Epithelial cell of esophagus (primary cell): ENCODE data around the gene DNAJB6.

ENCODE experiments used
- DNase-seq: peaks from one replicate; pipeline ENCODE4 v3.0.0; 2010; ENCODE audit warnings: low read depth
- H3K4me3 ChIP-seq: 2 replicates; pipeline ENCODE4 v1.5.1; 2011; ENCODE audit warnings: mild to moderate bottlenecking, low read length, control low read depth
- TF ChIP-seq, protein P1 (sequence below): IDR thresholded peaks from 2 replicates; pipeline ENCODE4 v1.5.1; 2011; ENCODE audit warnings: low read depth, mild to moderate bottlenecking, low read length, control low read depth, inconsistent platforms; ENCODE audit not compliant: insufficient read depth; ENCODE audit errors: missing control alignments

The DNAJB6 gene

GRCh38 chr7:157405914-157406810 is 69.4 kb downstream of the DNAJB6 start:
- TF ChIP-seq, protein P1, sequence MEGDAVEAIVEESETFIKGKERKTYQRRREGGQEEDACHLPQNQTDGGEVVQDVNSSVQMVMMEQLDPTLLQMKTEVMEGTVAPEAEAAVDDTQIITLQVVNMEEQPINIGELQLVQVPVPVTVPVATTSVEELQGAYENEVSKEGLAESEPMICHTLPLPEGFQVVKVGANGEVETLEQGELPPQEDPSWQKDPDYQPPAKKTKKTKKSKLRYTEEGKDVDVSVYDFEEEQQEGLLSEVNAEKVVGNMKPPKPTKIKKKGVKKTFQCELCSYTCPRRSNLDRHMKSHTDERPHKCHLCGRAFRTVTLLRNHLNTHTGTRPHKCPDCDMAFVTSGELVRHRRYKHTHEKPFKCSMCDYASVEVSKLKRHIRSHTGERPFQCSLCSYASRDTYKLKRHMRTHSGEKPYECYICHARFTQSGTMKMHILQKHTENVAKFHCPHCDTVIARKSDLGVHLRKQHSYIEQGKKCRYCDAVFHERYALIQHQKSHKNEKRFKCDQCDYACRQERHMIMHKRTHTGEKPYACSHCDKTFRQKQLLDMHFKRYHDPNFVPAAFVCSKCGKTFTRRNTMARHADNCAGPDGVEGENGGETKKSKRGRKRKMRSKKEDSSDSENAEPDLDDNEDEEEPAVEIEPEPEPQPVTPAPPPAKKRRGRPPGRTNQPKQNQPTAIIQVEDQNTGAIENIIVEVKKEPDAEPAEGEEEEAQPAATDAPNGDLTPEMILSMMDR = no peak
- DNase-seq = no peak
- H3K4me3 ChIP-seq = no peak overlapping the region

- no peak for DNase-seq
- TF ChIP-seq, protein P1 = no peak
- H3K4me3 ChIP-seq = no peak overlapping the region
These were observed 70.2 kb downstream of the DNAJB6 start for GRCh38 chr7:157406971-157407370.

DNA sequence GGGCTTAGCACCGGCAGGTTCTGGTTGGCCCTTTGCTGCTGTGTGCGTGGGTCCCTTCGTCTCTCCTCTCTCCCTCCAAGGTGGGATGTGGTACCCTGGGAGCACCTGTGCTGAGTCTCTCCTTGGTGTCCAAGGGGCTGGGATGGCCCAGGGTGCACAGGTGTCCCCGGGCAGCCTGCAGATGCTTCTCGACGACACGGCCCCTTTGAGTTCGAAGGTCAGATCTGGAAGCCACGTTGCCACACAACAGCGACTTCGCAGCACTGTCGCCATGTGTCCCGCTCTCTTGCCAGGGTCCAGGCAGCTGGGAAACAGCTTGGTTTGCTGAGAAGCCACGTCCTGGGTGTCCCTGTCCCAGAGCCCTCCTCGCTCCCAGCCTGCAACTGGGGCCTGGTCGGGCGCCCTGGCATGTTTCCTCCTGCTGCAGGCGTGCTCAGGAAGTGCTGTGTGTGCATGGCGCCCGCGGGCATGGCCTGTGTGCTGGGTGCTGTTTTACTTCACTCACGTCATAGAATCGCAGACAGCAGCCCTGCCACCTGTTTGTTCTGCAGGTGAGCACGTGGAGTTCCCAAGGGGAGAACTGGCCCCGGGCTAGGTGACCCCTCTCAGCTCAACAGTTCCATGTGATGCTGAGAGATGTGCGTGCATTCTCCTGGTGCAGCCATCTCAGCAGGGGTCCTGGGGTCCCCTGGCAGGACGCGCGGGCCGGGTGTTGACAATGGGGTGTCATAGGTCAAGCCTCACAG is 70.9 kb downstream of the DNAJB6 start:
- no peak overlapping the region for H3K4me3 ChIP-seq
- TF ChIP-seq, protein P1 = no peak
- DNase-seq = no peak

- DNase-seq = no peak
- H3K4me3 ChIP-seq = no peak overlapping the region
- TF ChIP-seq, protein P1 = no peak
These were observed 71.7 kb downstream of the DNAJB6 start for GRCh38 chr7:157408258-157409101.

GRCh38 chr7:157409149-157409752 is 72.4 kb downstream of the DNAJB6 start:
- TF ChIP-seq, protein P1 = no peak
- no peak for DNase-seq
- no peak overlapping the region for H3K4me3 ChIP-seq
